Left hindlimb (tissue), 1 donor: ENCODE data around the gene BICD1.

Experiments
- DNase-seq: peaks from one replicate; pipeline ENCODE4 v3.0.0-alpha.2; 2018

Gene BICD1

DNA sequence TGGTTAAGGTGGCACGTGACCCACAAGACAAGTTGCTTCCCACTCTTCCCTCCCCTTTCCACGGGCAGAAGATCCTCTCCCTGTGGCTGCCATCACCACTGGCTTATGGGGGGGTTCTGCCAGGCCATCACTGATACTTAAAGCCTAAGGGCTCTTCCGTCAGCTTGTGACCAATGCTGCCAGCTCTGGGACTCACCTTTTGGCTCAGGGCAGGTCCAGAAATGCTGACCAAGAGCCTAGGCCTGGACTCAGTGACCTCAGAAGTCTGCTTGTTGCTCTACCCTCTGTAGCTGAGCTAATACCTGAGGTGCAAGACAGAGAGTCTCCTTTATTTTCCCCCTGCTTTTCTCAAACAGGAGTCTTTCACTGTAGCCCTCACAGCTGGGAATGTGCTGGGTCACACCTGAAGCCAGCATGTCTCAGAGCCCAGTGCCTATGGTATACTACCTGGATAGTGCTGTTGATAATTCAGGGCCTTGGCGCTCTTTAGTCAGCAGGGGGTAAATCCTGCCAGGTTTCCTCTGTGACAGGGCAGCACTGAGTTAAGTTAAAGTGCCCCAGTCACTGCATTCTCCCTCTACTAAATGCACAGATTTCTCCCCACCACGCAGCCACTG lies 312.4 kb downstream of the BICD1 start:
- no peak for DNase-seq

DNA sequence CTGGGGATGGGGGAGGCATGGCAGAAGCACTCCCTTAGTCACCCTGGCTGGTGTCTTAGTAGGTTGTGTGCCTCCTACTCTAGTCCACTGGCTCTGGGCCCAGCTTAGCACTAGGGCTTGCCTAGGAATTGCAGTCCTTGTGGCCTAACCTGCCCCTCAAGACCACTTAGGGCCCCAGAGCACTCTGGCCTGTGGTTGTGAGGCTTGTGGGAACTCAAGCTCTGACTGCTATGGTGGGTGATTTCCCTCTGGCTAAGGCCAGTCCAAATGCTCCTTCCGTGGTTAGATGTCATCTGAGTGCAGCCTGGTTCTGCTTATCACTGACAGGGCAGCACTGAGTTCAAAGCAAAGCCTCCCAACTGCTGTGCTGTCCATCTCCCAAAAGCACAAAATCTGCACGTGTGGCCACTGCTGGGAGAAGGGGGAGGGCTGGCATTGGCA lies 312.9 kb downstream of the BICD1 start:
- DNase-seq: peak; percentile 37

DNA sequence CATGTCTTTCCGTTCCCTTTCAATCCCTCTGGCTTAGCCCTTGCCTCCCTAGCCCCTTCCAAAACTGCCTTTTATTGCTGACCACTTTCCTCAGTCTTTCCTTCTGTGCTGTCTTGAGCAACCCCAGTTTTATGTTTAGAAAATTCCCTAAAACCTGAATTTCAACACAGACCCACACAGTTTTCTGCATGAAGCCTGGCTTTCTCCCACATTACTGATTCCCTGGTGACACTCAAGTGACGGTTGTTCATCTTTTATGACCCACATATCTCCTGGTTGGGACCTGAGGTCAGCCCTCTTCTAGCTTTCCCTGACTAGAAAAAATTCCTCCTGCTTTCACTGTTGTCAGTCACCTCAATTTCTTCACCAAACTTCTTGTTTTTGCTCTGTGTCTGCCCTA lies 313.7 kb downstream of the BICD1 start:
- no peak for DNase-seq

DNA sequence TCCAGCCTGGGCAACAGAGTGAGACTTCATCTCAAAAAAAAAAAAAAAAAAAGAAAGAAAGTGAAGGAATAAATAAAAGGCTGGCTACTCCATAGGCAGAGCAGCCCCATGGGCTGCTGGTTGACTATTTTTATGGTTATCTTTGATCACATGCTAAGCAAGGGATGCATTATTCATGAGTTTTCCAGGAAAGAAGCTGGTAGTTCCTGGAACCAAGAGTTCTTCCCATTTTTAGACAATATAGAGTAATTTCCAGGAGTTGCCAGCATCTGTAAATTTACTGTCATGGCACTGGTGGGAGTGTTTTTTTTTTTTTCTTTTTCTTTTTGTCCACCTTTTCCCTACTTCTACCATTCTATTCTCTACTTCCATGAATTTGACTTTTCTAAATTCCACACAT lies 316.9 kb downstream of the BICD1 start:
- DNase-seq: no peak

DNA sequence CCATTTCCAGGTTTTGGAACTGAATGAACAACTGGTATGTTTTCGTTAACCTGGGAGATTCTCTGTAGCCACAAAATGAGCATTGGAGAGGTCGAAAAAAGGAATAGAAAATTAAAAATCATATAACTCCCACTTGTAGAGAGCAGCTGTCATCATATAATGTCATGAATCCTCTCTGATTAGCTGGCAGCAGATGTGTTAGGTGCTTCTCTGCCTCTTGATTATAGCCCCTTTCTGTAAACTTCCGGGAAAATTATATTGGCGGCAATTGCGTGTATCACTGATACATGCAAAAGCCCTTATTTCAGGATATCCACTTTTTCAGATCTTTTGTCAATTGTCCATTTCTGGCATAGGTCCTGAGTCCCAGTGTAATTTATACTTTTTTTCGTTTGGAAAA lies 324.4 kb downstream of the BICD1 start:
- DNase-seq: no peak
